Endothelial cell of umbilical vein (primary cell): Measurements from ENCODE around the gene TAX1BP3. TPM values are rescaled to one million over a fixed set of nuclear protein-coding genes. Genes with fewer than 3 reads are reported as not detected.

Source experiments
- BruUV-seq: library from RNA; stranded (reverse); fragments of 400-500 nt; replicated peaks from 2 replicates; lab custom pipeline; 2021; lab: Mats Ljungman, UMichigan
- CTCF ChIA-PET: fragments of 300-600, 350-600 bp; sonication (Branson Sonifier 250); formaldehyde crosslinking; loops from one replicate; lab custom pipeline; 2021; ENCODE audit warnings: antibody characterized with exemption, inconsistent platforms; lab: Charles Lee
- POLR2A ChIA-PET: fragments of 300-600, 350-600 bp; sonication (Branson Sonifier 250); formaldehyde crosslinking; loops from one replicate; lab custom pipeline; 2021; ENCODE audit warnings: antibody characterized with exemption, inconsistent platforms; lab: Charles Lee
- DNase-seq: peaks from one replicate; pipeline ENCODE4 v3.0.0-alpha.2; 2011; ENCODE audit warnings: low read depth, low spot score
- FAIRE-seq: peaks from 2 replicates; lab custom pipeline; 2011; peaks lifted over from hg19 to GRCh38; lab: Jason Lieb, UNC
- H2AFZ ChIP-seq: 2 replicates; pipeline ENCODE4 v1.6.0; 2012; ENCODE audit warnings: low read depth, low read length, control low read depth, inconsistent platforms
- H3K27ac ChIP-seq: 2 replicates; pipeline ENCODE4 v1.5.1; 2011; ENCODE audit warnings: low read depth, mild to moderate bottlenecking, control low read depth, low read length, moderate library complexity; ENCODE audit not compliant: insufficient read depth
- H3K27me3 ChIP-seq, 2 experiments: 2 replicates each; pipeline versions ENCODE4 v1.6.0 to v1.6.1; 2011; ENCODE audit warnings: low read length in 2 of 2, mixed read lengths in 1 of 2; ENCODE audit not compliant: control insufficient read depth in 2 of 2, insufficient read depth in 2 of 2
- H3K36me3 ChIP-seq, 2 experiments: 2 replicates in 1 of 2; 3 replicates in 1 of 2; pipeline ENCODE4 v1.5.1; 2011; ENCODE audit warnings: low read length in 2 of 2, mild to moderate bottlenecking in 1 of 2, moderate library complexity in 1 of 2; ENCODE audit not compliant: control insufficient read depth in 2 of 2, insufficient read depth in 2 of 2; ENCODE audit errors: extremely low read depth in 1 of 2
- H3K4me1 ChIP-seq: 3 replicates; pipeline ENCODE4 v1.5.1; 2011; ENCODE audit warnings: mild to moderate bottlenecking, low read length; ENCODE audit not compliant: control insufficient read depth, insufficient read depth; ENCODE audit errors: extremely low read depth
- H3K4me2 ChIP-seq: 2 replicates; pipeline ENCODE4 v1.6.1; 2011; ENCODE audit warnings: low read length, control low read depth, mixed read lengths; ENCODE audit not compliant: insufficient read depth
- H3K4me3 ChIP-seq, 3 experiments: fragments of 200-600 bp in 1 of 3; sonication (generic), shearing (Covaris generic) in 1 of 3; replicated peaks in 1 of 3; 2 replicates each; pipeline ENCODE4 v1.5.1; 2011 to 2016; ENCODE audit warnings: control low read depth in 3 of 3, low read length in 3 of 3, mild to moderate bottlenecking in 2 of 3, inconsistent platforms in 1 of 3, low read depth in 1 of 3, moderate library complexity in 1 of 3; ENCODE audit not compliant: insufficient read depth in 1 of 3
- H3K79me2 ChIP-seq: 2 replicates; pipeline ENCODE4 v1.6.0; 2012; ENCODE audit warnings: low read length, inconsistent platforms; ENCODE audit not compliant: control insufficient read depth, insufficient read depth
- H3K9ac ChIP-seq: replicated peaks from 2 replicates; pipeline ENCODE3; 2011; ENCODE audit warnings: low read length, control low read depth; ENCODE audit not compliant: insufficient read depth; ENCODE audit errors: extremely low read depth
- H3K9me1 ChIP-seq: replicated peaks from 3 replicates; pipeline ENCODE4 v1.6.0; 2011; ENCODE audit warnings: mild to moderate bottlenecking, low read length; ENCODE audit not compliant: control insufficient read depth, insufficient read depth; ENCODE audit errors: extremely low read depth
- H3K9me3 ChIP-seq: replicated peaks from 2 replicates; pipeline ENCODE4 v1.5.1; 2012; ENCODE audit warnings: low read length, inconsistent platforms; ENCODE audit not compliant: control insufficient read depth, insufficient read depth
- H4K20me1 ChIP-seq: replicated peaks from 2 replicates; pipeline ENCODE3; 2011; ENCODE audit warnings: mild to moderate bottlenecking, low read length; ENCODE audit not compliant: control insufficient read depth, insufficient read depth; ENCODE audit errors: extremely low read depth
- EZH2 ChIP-seq: IDR thresholded peaks from 2 replicates; pipeline ENCODE4 v1.6.1; 2012; ENCODE audit warnings: borderline replicate concordance, low read depth, mild to moderate bottlenecking, moderate library complexity, low read length, inconsistent platforms; ENCODE audit not compliant: severe bottlenecking
- FOS ChIP-seq: IDR thresholded peaks from 2 replicates; pipeline ENCODE4 v1.6.1; 2011; ENCODE audit warnings: mild to moderate bottlenecking, low read length, moderate library complexity, borderline replicate concordance; ENCODE audit not compliant: insufficient read depth
- GATA2 ChIP-seq: IDR thresholded peaks from 2 replicates; pipeline ENCODE4 v1.7.0; 2011; ENCODE audit warnings: low read depth, mild to moderate bottlenecking, moderate library complexity, mixed read lengths, low read length; ENCODE audit not compliant: insufficient read length, insufficient read depth
- JUN ChIP-seq: IDR thresholded peaks from 2 replicates; pipeline ENCODE4 v1.6.1; 2011; ENCODE audit warnings: borderline replicate concordance, low read depth; ENCODE audit not compliant: insufficient read length, insufficient read depth
- MAX ChIP-seq: IDR thresholded peaks from 2 replicates; pipeline ENCODE4 v1.6.1; 2011; ENCODE audit not compliant: insufficient read depth, insufficient read length
- MYC ChIP-seq: IDR thresholded peaks from one replicate; pipeline ENCODE4 v1.6.1; 2011; ENCODE audit warnings: mild to moderate bottlenecking, low read depth, low read length
- POLR2A ChIP-seq: IDR thresholded peaks from 2 replicates; pipeline ENCODE4 v1.6.1; 2012; ENCODE audit warnings: low read depth, mild to moderate bottlenecking, control low read depth, low read length
- POLR2AphosphoS5 ChIP-seq: IDR thresholded peaks from 2 replicates; pipeline ENCODE4 v1.6.1; 2012; ENCODE audit warnings: low read depth, mild to moderate bottlenecking, control low read depth, low read length, moderate library complexity; ENCODE audit not compliant: insufficient read depth
- dilution Hi-C: fragments of 300-500 bp; cut with MboI; formaldehyde crosslinking; loops from one replicate; pipeline ENCODE4 v1.15.0; 2019; ENCODE audit warnings: low sequenced_read_pairs; ENCODE audit not compliant: extremely low pct_ligation_motif_present
- intact Hi-C: fragments of 100-400 bp; cut with micrococcal nuclease; formaldehyde crosslinking; loops from one replicate; pipeline ENCODE4 v1.10.0; 2022
- polyA plus RNA-seq, 4 experiments: library from polyadenylated mRNA; depleted of rRNA in 3 of 4; stranded (reverse) in 3 of 4; unstranded in 1 of 4; fragments of >200 nt; gene quantifications; 2 replicates each; pipeline versions ENCODE4 v1.2.1 to v1.2.3, GENCODE V29; 2011 to 2012; ENCODE audit warnings: missing spikeins in 1 of 4
- total RNA-seq: library from RNA; stranded (reverse); gene quantifications from 2 replicates; pipeline ENCODE4 v1.2.3, GENCODE V29; 2021
- TF ChIP-seq, protein P1 (sequence below), 2 donors: IDR thresholded peaks; 1 replicate in 1 of 2; 2 replicates in 1 of 2; pipeline ENCODE4 v1.5.1; 2011; ENCODE audit warnings: low read length in 2 of 2, mild to moderate bottlenecking in 2 of 2, moderate library complexity in 2 of 2, control low read depth in 1 of 2, inconsistent platforms in 1 of 2, low read depth in 1 of 2; ENCODE audit not compliant: insufficient read depth in 1 of 2; ENCODE audit errors: extremely low read depth in 1 of 2

TAX1BP3 gene
- total and polyA plus RNA-seq, 2 donors (not counting 3 experiments of a cell fraction or from before 2014, with no cell fraction given): 254 to 315 TPM

DNA sequence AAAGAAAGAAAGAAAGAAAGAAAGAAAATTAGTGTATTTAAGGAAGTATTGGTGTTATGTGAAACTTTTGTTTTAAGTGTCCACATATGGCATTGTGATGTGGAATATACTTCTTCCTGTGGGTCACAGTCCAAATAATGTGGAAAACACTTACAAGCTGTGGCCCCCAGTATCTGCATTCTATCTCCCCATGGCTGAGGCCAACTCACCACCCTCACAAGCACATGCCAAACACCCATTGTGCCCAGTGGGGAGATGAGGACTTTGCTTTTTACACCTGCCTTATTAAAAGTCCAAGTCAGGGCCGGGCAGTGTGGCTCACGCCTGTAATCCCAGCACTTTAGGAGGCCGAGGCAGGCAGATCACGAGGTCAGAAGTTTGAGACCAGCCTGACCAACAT is 31.6 kb upstream of the TAX1BP3 start:
- H3K4me3 ChIP-seq: no peak overlapping the region
- no peak for TF ChIP-seq GATA2
- TF ChIP-seq MYC: no peak
- TF ChIP-seq, protein P1, sequence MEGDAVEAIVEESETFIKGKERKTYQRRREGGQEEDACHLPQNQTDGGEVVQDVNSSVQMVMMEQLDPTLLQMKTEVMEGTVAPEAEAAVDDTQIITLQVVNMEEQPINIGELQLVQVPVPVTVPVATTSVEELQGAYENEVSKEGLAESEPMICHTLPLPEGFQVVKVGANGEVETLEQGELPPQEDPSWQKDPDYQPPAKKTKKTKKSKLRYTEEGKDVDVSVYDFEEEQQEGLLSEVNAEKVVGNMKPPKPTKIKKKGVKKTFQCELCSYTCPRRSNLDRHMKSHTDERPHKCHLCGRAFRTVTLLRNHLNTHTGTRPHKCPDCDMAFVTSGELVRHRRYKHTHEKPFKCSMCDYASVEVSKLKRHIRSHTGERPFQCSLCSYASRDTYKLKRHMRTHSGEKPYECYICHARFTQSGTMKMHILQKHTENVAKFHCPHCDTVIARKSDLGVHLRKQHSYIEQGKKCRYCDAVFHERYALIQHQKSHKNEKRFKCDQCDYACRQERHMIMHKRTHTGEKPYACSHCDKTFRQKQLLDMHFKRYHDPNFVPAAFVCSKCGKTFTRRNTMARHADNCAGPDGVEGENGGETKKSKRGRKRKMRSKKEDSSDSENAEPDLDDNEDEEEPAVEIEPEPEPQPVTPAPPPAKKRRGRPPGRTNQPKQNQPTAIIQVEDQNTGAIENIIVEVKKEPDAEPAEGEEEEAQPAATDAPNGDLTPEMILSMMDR (IDR thresholded peaks at IDR 0.05; ENCODE audit: extremely low read depth in 1 of 2, insufficient read depth in 1 of 2, low read depth in 1 of 2, low read length in 2 of 2): no peak
- TF ChIP-seq MAX: no peak
- no peak for TF ChIP-seq JUN
- ChIA-PET POLR2A (no interaction called here), CTCF (no interaction called here)
- dilution Hi-C loops (no loop called here), intact Hi-C loops (no loop called here)
- H3K4me2 ChIP-seq: no peak overlapping the region
- no peaks in the 10 kb centered on the region for H4K20me1 ChIP-seq
- no peak overlapping the region for H3K27ac ChIP-seq
- peaks cover 5% of the 10 kb centered on the region for H3K4me1 ChIP-seq
- no TSS peak for BruUV-seq
- no peak overlapping the region for H2AFZ ChIP-seq
- H3K27me3 ChIP-seq: peaks cover 16% of the 10 kb centered on the region in 2 experiments
- H3K36me3 ChIP-seq: no peaks in the 10 kb centered on the region
- FAIRE-seq (no peak), DNase-seq (no peak)
- no peaks in the 10 kb centered on the region for H3K9me1 ChIP-seq
- no peaks in the 10 kb centered on the region for H3K9me3 ChIP-seq
- no peak overlapping the region for H3K9ac ChIP-seq
- no peaks in the 10 kb centered on the region for H3K79me2 ChIP-seq

GRCh38 chr17:3698139-3698538 is 29.8 kb upstream of the TAX1BP3 start:
- Histone ChIP-seq H3K27ac (no peak overlapping the region), H3K9me1 (no peaks in the 10 kb centered on the region), H3K79me2 (no peaks in the 10 kb centered on the region), H3K36me3 (no peaks in the 10 kb centered on the region), H3K4me3 (no peak overlapping the region), H2AFZ (no peak overlapping the region), H3K4me1 (peaks cover 5% of the 10 kb centered on the region), H3K27me3 (peaks cover 21 to 22% of the 10 kb centered on the region in 2 experiments), H3K9ac (no peak overlapping the region), H4K20me1 (no peaks in the 10 kb centered on the region), H3K4me2 (no peak overlapping the region), H3K9me3 (no peaks in the 10 kb centered on the region)
- FAIRE-seq (no peak), DNase-seq (no peak)
- dilution Hi-C loops: no loop called here
- intact Hi-C loops: no loop called here
- TF ChIP-seq POLR2AphosphoS5 (no peak), EZH2 (no peak), MYC (no peak), MAX (no peak), JUN (no peak), GATA2 (no peak), FOS (no peak), POLR2A (no peak)
- TF ChIP-seq, protein P1 (IDR thresholded peaks at IDR 0.05; ENCODE audit: extremely low read depth in 1 of 2, insufficient read depth in 1 of 2, low read depth in 1 of 2, low read length in 2 of 2): no peak
- BruUV-seq: no TSS peak
- ChIA-PET POLR2A (no interaction called here), CTCF (no interaction called here)
